IMR-90 (cell line): ENCODE data around the gene ANO10. TPM values are rescaled to one million over a fixed set of nuclear protein-coding genes. Genes with fewer than 3 reads are reported as not detected.

ENCODE experiments used
- ATAC-seq: fragments of 200-7000 bp; cut with Tn5 transposase; 2 replicates; pipeline ENCODE4 v1.9.1; 2020; ENCODE audit warnings: low read depth, mild to moderate bottlenecking, moderate library complexity
- BruUV-seq: library from RNA; stranded (reverse); fragments of 400-500 nt; replicated peaks from 2 replicates; lab custom pipeline; 2021; lab: Mats Ljungman, UMichigan
- CTCF ChIA-PET: fragments of 300-600 bp; formaldehyde crosslinking; extraction: SDS; loops from one replicate; lab custom pipeline; 2021; ENCODE audit warnings: antibody characterized with exemption; lab: Yijun Ruan, JAX
- POLR2A ChIA-PET: fragments of 300-600 bp; sonication (Branson Sonifier 250); formaldehyde crosslinking; loops from one replicate; lab custom pipeline; 2022; ENCODE audit warnings: antibody characterized with exemption; ENCODE audit not compliant: unreplicated experiment; lab: Charles Lee
- DNase-seq: peaks from one replicate; pipeline ENCODE4 v3.0.0; 2013
- H2AFZ ChIP-seq: replicated peaks from 2 replicates; pipeline ENCODE3; 2013; ENCODE audit warnings: low read length, mild to moderate bottlenecking; ENCODE audit not compliant: poor library complexity
- H2AK5ac ChIP-seq: 2 replicates; pipeline ENCODE4 v1.6.1; 2013; ENCODE audit warnings: low read depth, low read length, inconsistent platforms
- H2AK9ac ChIP-seq: replicated peaks from 2 replicates; pipeline ENCODE3; 2013; ENCODE audit warnings: mild to moderate bottlenecking, low read depth, low read length, moderate library complexity; ENCODE audit not compliant: poor library complexity
- H2BK120ac ChIP-seq: 2 replicates; pipeline ENCODE4 v1.6.1; 2013; ENCODE audit warnings: low read depth, low read length, inconsistent platforms
- H2BK15ac ChIP-seq: 3 replicates; pipeline ENCODE4 v1.6.1; 2013; ENCODE audit warnings: low read depth, low read length, inconsistent platforms
- H2BK20ac ChIP-seq: 2 replicates; pipeline ENCODE4 v1.6.1; 2013; ENCODE audit warnings: low read depth, mild to moderate bottlenecking, inconsistent platforms, low read length, moderate library complexity
- H2BK5ac ChIP-seq: 2 replicates; pipeline ENCODE4 v1.6.1; 2013; ENCODE audit warnings: mild to moderate bottlenecking, low read depth, low read length, inconsistent platforms; ENCODE audit not compliant: poor library complexity, severe bottlenecking
- H3K14ac ChIP-seq: replicated peaks from 2 replicates; pipeline ENCODE4 v1.6.1; 2013; ENCODE audit warnings: low read depth, low read length, inconsistent platforms
- H3K18ac ChIP-seq: 2 replicates; pipeline ENCODE4 v1.6.1; 2013; ENCODE audit warnings: low read depth, low read length, control low read depth
- H3K23ac ChIP-seq: 2 replicates; pipeline ENCODE4 v1.6.1; 2013; ENCODE audit warnings: low read depth, low read length, inconsistent platforms
- H3K27ac ChIP-seq: 2 replicates; pipeline ENCODE4 v1.5.1; 2013; ENCODE audit warnings: mild to moderate bottlenecking, control low read depth, low read length; ENCODE audit not compliant: insufficient read depth
- H3K27me3 ChIP-seq: 2 replicates; pipeline ENCODE4 v1.6.1; 2013; ENCODE audit warnings: low read length; ENCODE audit not compliant: control insufficient read depth, insufficient read depth
- H3K36me3 ChIP-seq: 2 replicates; pipeline ENCODE4 v1.6.1; 2013; ENCODE audit warnings: low read length, mixed read lengths; ENCODE audit not compliant: control insufficient read depth, insufficient read depth
- H3K4ac ChIP-seq: 2 replicates; pipeline ENCODE4 v1.6.1; 2013; ENCODE audit warnings: low read depth, low read length, inconsistent platforms
- H3K4me1 ChIP-seq: 2 replicates; pipeline ENCODE4 v1.6.1; 2013; ENCODE audit warnings: low read length, mixed read lengths; ENCODE audit not compliant: control insufficient read depth, insufficient read depth
- H3K4me2 ChIP-seq: 2 replicates; pipeline ENCODE4 v1.6.1; 2013; ENCODE audit warnings: low read depth, mild to moderate bottlenecking, control low read depth, low read length, moderate library complexity
- H3K4me3 ChIP-seq: 2 replicates; pipeline ENCODE4 v1.5.1; 2013; ENCODE audit warnings: low read depth, mild to moderate bottlenecking, control low read depth, low read length, moderate library complexity; ENCODE audit not compliant: insufficient read depth
- H3K56ac ChIP-seq: 2 replicates; pipeline ENCODE4 v1.6.1; 2013; ENCODE audit warnings: low read length, inconsistent platforms; ENCODE audit not compliant: insufficient read depth; ENCODE audit errors: extremely low read depth
- H3K79me1 ChIP-seq, 2 experiments: 2 replicates each; pipeline ENCODE4 v1.6.1; 2013; ENCODE audit warnings: low read length in 2 of 2, inconsistent platforms in 1 of 2, low read depth in 1 of 2
- H3K9ac ChIP-seq: 2 replicates; pipeline ENCODE4 v1.6.1; 2013; ENCODE audit warnings: low read depth, low read length, control low read depth
- H3K9me1 ChIP-seq: 2 replicates; pipeline ENCODE4 v1.6.1; 2013; ENCODE audit warnings: low read length, inconsistent platforms; ENCODE audit not compliant: insufficient read depth
- H3K9me3 ChIP-seq: 2 replicates; pipeline ENCODE4 v1.6.1; 2013; ENCODE audit warnings: low read length; ENCODE audit not compliant: control insufficient read depth, insufficient read depth
- H4K20me1 ChIP-seq: 2 replicates; pipeline ENCODE4 v1.6.1; 2013; ENCODE audit warnings: low read length, inconsistent platforms; ENCODE audit not compliant: insufficient read depth
- H4K5ac ChIP-seq: 2 replicates; pipeline ENCODE4 v1.6.1; 2013; ENCODE audit warnings: mild to moderate bottlenecking, low read depth, low read length, control low read depth
- H4K8ac ChIP-seq, 2 experiments: 2 replicates each; pipeline ENCODE4 v1.6.1; 2013; ENCODE audit warnings: low read depth in 2 of 2, low read length in 2 of 2, control low read depth in 1 of 2, inconsistent platforms in 1 of 2
- H4K91ac ChIP-seq: 2 replicates; pipeline ENCODE4 v1.6.1; 2013; ENCODE audit warnings: low read depth, low read length, inconsistent platforms; ENCODE audit not compliant: insufficient read depth
- CTCF ChIP-seq: conservative IDR thresholded peaks from 2 replicates; pipeline ENCODE4 v1.5.1; 2012; ENCODE audit warnings: mild to moderate bottlenecking, low read depth, low read length, improper control_type of control experiment
- ELK1 ChIP-seq: fragments of 150-350 bp; IDR thresholded peaks from 2 replicates; pipeline ENCODE4 v1.6.1; 2016; ENCODE audit warnings: low read depth, mild to moderate bottlenecking, low read length, moderate library complexity, borderline replicate concordance
- FOS ChIP-seq: fragments of 150-350 bp; IDR thresholded peaks from 2 replicates; pipeline ENCODE4 v1.6.1; 2016; ENCODE audit warnings: low read depth, low read length
- MAFK ChIP-seq: IDR thresholded peaks from 2 replicates; pipeline ENCODE4 v1.6.1; 2012; ENCODE audit warnings: low read depth, low read length, improper control_type of control experiment
- MXI1 ChIP-seq: IDR thresholded peaks from 2 replicates; pipeline ENCODE4 v1.6.1; 2012; ENCODE audit warnings: low read depth, mild to moderate bottlenecking, low read length, moderate library complexity, borderline replicate concordance
- NFE2L2 ChIP-seq: fragments of 150-350 bp; IDR thresholded peaks from 2 replicates; pipeline ENCODE4 v1.6.1; 2016; ENCODE audit warnings: low read depth, mild to moderate bottlenecking, low read length
- POLR2A ChIP-seq: IDR thresholded peaks from 2 replicates; pipeline ENCODE4 v1.6.1; 2012; ENCODE audit warnings: mild to moderate bottlenecking, low read depth, low read length
- RAD21 ChIP-seq: IDR thresholded peaks from 2 replicates; pipeline ENCODE4 v1.6.1; 2012; ENCODE audit warnings: low read length, improper control_type of control experiment
- RCOR1 ChIP-seq: IDR thresholded peaks from 2 replicates; pipeline ENCODE4 v1.6.1; 2012; ENCODE audit warnings: mild to moderate bottlenecking, low read length, improper control_type of control experiment; ENCODE audit not compliant: insufficient replicate concordance
- RFX5 ChIP-seq: IDR thresholded peaks from 2 replicates; pipeline ENCODE4 v1.8.0; 2012; ENCODE audit warnings: low read depth, mild to moderate bottlenecking, low read length, moderate library complexity
- SMC3 ChIP-seq: fragments of 150-350 bp; IDR thresholded peaks from 2 replicates; pipeline ENCODE4 v1.6.1; 2016; ENCODE audit warnings: low read depth, mild to moderate bottlenecking, antibody characterized with exemption, low read length, moderate library complexity
- USF2 ChIP-seq: fragments of 150-350 bp; IDR thresholded peaks from 2 replicates; pipeline ENCODE4 v1.6.1; 2017; ENCODE audit warnings: mild to moderate bottlenecking, antibody characterized with exemption, low read length, low read depth
- WGBS, 2 experiments: methylation state at CpG; one replicate each; pipeline versions ENCODE4 v1.1.5 to v1.1.7; 2013; ENCODE audit warnings: missing lambda C conversion rate in 2 of 2; ENCODE audit not compliant: insufficient read length in 1 of 2; ENCODE audit errors: extremely low coverage in 2 of 2; 5-methylcytosine and 5-hydroxymethylcytosine counted together
- dilution Hi-C: fragments of 300-500 bp; cut with HindIII; formaldehyde crosslinking; loops from one replicate; pipeline ENCODE4 v1.14.3; 2018; ENCODE audit warnings: low sequenced_read_pairs; ENCODE audit not compliant: unreplicated experiment
- in situ Hi-C: fragments of 300-500 bp; cut with MboI; formaldehyde crosslinking; loops from 3 replicates; pipeline ENCODE4 v1.14.3; 2019; ENCODE audit warnings: low sequenced_read_pairs, inconsistent platforms, mixed read lengths
- intact Hi-C: fragments of 100-400 bp; cut with micrococcal nuclease; formaldehyde crosslinking; loops from 2 replicates; pipeline ENCODE4 v1.10.0; 2022
- polyA plus RNA-seq, 3 experiments: library from polyadenylated mRNA; depleted of rRNA; stranded (reverse); fragments of >200 nt; gene quantifications; 2 replicates each; pipeline ENCODE4 v1.2.3, GENCODE V29; 2012; ENCODE audit warnings: low replicate concordance in 1 of 3
- total RNA-seq: library from RNA; depleted of rRNA; stranded (reverse); fragments of >200 nt; gene quantifications from 2 replicates; pipeline ENCODE4 v1.2.3, GENCODE V29; 2012

The ANO10 gene
- total and polyA plus RNA-seq, 2 of the 4 experiments (the other 2 are of a cell fraction): 28.5 to 41.6 TPM

- H3K36me3 ChIP-seq: no peaks in the 10 kb centered on the region
- H2BK120ac ChIP-seq: peak overlapping the region; percentile 17; the same call in 1 of the 2 replicates
- POLR2A ChIA-PET: no interaction called here
- H3K9me1 ChIP-seq: peaks cover 16% of the 10 kb centered on the region
- in situ Hi-C loops (no loop called here), dilution Hi-C loops (no loop called here), intact Hi-C loops (no loop called here)
- peak overlapping the region; percentile 71 for H3K14ac ChIP-seq
- no peak overlapping the region for H2BK15ac ChIP-seq
- TF ChIP-seq NFE2L2: no peak
- TF ChIP-seq MAFK: no peak
- TF ChIP-seq MXI1: no peak
- no peak for TF ChIP-seq SMC3
- TF ChIP-seq ELK1: no peak
- TF ChIP-seq USF2: no peak
- TF ChIP-seq RFX5: no peak
- TF ChIP-seq FOS: no peak
- no peak for TF ChIP-seq RCOR1
- no peak for TF ChIP-seq POLR2A
- TF ChIP-seq CTCF: no peak
- no peak for TF ChIP-seq RAD21
- no peaks in the 10 kb centered on the region for H4K20me1 ChIP-seq
- no peaks in the 10 kb centered on the region for H3K9me3 ChIP-seq
- H4K91ac ChIP-seq: peak overlapping the region; percentile 33; the same call in 1 of the 2 replicates
- no peak overlapping the region for H3K56ac ChIP-seq
- H2AFZ ChIP-seq: peak overlapping the region; percentile 53
- BruUV-seq: no TSS peak
- H3K23ac ChIP-seq: no peak overlapping the region
- H3K4me1 ChIP-seq: peaks cover 11% of the 10 kb centered on the region
- peak overlapping the region; percentile 10 for H2AK9ac ChIP-seq
- peaks cover 6 to 17% of the 10 kb centered on the region in 2 experiments for H3K79me1 ChIP-seq
- no CpG with 5 or more reads among the region's 1 CpG for WGBS, 2 experiments
- DNase-seq (no peak), ATAC-seq (peak; percentile 27)
- no peak overlapping the region; the same call in 1 of the 2 replicates for H2BK20ac ChIP-seq
- H4K5ac ChIP-seq: peak overlapping the region; percentile 50
- peak overlapping the region; percentile 58 for H3K4ac ChIP-seq
- peak overlapping the region; percentile 82; the same call in 1 of the 2 replicates for H2AK5ac ChIP-seq
- H2BK5ac ChIP-seq: peak overlapping the region; percentile 52
- H3K27me3 ChIP-seq: no peaks in the 10 kb centered on the region
- no peak overlapping the region for H3K9ac ChIP-seq
- CTCF ChIA-PET: no interaction called here
- H3K4me2 ChIP-seq: peak overlapping the region; percentile 24
- peak overlapping the region; percentile 59 for H3K27ac ChIP-seq
- no peak overlapping the region for H3K4me3 ChIP-seq
- peak overlapping the region; percentile 15 for H3K18ac ChIP-seq
- H4K8ac ChIP-seq: peak overlapping the region in 1 of 2 experiments; percentile 44; a peak in 2 of 4 replicates
These were observed 231.6 kb downstream of the ANO10 start for GRCh38 chr3:43390255-43390588.
